Inflammatory macrophage treated with lipopolysaccharide for 4 hours (primary cell): ENCODE measurements around the gene FAM3D.

ENCODE experiments used
- DNase-seq: peaks from one replicate; pipeline ENCODE4 v3.0.0-alpha.2; 2020

FAM3D gene

DNA sequence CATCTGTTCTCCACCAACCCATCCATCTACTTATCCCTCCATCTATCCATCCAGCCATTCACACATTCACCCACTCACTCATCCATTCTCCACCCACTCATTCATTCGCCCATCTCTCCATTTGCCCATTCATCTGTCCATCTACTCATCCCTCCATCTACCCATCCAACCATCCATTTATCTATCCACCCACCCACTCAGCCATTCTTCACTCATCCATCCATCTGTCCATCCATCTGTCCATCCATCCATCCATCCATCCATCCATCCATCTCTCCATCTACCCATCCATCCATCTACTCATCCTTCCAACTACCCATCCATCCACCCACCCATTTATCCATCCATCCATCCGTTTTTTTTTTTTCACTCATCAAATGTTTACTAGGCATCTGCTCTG is 13.9 kb downstream of the FAM3D start:
- no peak for DNase-seq

DNA sequence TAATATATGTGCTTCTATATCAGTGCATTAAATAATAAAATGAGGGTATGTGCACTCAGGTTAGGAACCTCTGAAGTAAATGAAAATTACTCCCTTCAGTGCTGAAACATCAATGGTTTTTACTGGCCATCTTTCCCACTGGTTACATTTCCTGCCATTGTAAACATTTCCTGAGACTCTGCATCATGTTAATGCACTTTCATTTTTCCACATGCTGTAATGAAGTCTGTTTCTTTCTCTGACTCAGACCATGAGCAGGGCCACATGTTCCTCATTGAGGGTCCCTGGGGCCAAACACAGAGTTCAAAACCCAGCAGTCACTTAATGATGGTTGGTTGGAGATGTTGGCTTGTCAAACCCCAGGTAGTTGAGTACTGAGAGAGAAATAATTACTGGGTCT is 15.3 kb downstream of the FAM3D start:
- DNase-seq = no peak

DNA sequence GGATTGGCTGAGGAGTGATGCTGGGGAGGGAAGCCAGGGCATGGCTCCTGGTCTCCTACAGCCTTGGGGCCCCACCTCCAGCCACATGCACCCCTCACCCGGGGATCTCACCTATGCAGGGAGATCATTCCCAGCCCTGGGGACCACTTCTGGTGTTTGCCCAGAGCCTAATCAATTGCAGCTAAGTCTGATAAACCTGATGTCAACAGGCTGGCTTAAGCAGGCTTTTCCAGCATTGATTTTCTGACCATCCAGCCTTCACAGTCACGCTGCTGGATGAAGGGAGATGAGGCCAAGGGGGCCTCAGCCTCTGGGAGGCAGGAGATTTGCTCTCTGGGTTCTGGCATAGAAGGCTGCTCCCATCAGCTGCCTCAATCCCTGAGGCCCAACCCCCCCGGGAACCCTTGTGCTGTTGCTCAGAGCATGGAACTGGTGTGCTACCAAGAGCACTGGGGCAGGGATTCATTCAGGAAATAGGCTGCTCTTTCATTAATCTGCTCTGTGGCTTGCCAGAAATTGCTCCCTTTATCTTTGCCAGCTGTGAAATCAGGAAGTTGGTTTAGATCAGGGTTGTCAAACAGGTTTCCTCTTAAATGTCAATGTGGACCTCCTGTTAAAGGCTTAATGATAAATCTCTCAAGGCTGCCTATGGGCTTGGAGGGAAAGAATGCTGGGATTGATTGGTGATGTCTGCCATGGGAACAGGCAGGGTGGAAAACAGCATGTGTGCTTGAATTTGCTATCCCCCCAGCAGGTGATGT is 19.0 kb downstream of the FAM3D start:
- no peak for DNase-seq

DNA sequence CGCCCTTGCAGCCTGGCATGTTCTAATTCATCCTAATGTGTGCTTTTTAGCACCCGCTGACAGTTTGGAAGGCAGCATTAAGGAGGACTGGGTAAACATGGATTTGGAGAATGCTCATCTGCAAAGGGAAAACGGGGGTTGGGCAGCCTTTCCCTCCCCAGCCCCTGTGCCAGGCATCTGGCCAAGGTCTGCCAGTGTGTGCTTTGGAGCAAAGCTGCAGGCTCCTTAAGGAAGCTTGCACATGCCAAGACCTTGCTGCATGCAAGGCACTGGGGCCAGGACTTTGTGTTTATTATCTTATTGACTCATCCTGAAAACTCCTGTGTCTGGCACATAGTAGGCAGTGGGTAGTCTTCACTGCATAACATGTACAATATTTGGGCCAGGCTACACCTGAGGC is 20.1 kb downstream of the FAM3D start:
- DNase-seq = no peak

DNA sequence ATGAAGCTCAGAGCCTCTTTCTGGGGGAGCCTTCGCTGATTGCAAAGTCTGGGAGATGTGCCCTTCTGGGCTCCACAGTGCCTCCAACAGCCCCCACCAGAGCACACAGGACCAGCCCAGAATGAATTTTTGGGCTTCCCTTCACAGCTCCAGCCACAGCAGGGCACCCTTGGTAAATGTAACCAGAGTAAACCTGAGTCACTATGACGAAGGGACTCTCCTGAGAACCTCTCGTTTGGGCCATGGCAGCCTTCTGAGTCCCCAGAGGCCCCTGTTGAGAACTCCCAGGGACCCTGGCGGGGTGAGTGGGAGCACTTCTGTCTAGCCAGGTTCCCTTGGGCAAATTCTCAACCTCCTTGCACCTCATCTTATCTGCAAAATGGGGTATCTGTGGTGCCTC is 20.8 kb downstream of the FAM3D start:
- DNase-seq = no peak

DNA sequence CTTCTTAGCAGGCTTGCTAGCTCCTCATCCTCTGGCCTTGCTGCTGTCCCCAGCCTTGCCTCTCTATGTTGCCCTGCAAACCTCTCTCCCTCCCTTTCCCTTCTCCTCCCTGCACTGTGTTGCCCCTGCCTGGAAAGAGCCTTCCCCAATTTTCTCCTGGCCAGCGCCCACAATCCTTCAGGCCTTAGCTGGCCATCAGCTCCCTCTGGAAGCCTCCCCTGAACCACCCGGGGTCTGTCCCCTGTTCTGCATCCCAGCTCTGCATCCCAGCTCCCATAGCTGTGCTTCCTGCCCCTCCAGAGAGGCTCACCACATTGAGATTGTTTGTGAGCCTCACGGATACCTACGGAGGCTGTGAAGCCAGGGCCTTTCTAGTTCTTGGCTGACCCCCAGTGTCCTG is 23.7 kb downstream of the FAM3D start:
- DNase-seq = no peak

DNA sequence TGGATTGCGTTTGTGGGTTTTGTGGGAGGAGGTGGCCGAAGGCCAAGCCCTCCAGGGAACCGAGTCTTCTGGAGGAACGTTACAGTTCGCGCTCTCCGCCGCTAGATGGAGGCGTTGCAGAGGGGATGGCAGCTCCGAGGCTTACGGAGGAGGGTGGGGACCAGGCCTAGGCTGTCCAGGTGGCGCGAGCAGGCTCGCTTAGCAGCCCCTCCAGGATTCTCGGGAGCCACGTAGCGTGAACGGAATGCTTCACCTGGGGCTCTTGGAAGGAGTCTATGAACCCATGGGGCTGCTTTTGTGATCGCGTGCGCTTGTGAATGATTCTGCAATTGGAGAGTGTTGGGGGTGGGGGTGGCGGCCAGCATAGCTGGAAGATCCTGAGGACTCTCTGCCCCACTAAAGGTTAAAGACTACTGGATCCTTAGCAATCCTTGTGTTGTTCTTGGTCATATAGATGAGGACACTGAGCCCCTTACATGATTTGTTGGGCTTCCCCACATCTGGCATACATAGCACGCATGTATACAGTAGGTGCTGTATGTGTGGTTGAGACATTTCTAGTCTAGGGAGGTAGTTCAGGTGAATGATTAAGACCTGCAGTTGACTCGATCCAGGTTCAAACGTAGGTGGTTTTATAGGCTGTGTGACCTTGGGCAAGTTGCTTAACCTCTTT is 25.7 kb downstream of the FAM3D start:
- DNase-seq = peak; percentile 59

DNA sequence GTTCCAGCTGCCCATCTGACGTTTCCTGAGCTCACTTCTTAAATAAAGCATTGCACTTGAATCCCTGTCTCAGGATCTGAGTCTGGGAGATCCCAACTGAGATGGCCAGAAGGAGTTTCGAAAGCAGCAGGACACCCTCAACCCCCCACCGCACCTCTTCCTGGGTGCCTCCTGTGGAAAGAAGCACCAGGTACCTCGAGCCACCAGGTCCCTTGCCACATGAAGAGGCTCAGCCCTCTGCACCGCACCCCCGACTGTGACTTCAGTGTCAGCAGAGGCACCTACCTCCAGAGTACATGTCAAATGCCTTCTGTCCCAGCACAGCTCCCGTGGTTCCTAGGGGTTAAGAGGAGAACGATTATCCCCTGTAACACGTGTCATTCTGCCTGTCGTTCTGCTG is 26.7 kb downstream of the FAM3D start:
- no peak for DNase-seq

DNA sequence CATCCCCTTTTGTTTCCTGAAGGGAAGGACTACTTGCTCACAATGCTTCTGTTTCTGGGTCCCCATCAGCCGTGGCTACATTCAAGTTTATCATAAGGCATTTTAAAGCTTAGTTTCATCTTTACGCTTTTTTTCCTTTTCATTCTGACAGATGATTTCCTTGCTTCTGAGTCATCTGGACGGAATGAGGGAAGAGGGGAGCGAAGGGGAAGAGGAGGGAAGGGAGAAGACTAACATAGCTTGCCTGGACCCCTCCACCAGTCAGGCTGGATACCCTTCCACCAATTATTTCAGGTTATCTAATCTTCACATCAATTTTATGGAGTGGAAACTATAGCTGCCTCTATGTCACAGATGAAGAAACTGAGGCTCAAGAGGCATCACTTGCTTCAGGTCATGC is 27.6 kb downstream of the FAM3D start:
- no peak for DNase-seq

DNA sequence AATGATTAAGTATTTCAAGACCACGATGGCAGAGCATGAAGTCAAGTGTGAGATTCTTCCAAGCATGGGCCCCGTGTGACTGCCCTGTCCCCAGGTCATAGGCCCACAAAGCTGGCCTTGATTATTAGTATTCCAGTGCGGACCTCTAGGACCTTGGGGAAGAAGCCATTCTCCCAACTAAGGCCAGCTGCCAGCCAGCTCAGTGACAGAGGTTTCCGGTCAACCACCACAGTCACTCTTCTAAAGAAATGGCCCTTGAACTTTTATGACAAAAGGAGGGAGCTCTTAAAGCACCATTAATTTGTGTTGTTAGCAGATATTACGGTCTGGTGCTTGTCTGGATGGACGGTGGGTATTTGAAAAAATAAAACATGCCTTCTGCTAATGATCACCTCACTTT is 28.0 kb downstream of the FAM3D start:
- DNase-seq = no peak

DNA sequence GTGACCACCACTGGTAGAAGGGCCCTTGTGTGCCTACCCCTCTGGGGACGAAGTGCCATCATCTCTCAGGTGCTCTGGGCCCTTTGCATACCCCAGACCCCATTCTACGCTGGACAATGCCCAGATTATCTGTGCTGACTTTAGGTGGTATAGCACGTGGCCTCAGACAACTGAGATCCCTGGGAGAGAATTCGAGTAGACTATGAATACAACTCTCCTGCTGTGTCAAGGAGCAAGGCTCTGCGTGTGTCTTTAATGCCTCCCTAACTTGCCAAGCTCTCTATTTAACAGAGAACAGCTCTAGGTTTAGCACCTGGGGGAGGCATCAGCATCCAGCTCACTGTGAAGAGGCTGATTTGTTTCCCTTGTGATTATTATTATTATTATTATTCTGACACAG is 29.1 kb downstream of the FAM3D start:
- DNase-seq = no peak

DNA sequence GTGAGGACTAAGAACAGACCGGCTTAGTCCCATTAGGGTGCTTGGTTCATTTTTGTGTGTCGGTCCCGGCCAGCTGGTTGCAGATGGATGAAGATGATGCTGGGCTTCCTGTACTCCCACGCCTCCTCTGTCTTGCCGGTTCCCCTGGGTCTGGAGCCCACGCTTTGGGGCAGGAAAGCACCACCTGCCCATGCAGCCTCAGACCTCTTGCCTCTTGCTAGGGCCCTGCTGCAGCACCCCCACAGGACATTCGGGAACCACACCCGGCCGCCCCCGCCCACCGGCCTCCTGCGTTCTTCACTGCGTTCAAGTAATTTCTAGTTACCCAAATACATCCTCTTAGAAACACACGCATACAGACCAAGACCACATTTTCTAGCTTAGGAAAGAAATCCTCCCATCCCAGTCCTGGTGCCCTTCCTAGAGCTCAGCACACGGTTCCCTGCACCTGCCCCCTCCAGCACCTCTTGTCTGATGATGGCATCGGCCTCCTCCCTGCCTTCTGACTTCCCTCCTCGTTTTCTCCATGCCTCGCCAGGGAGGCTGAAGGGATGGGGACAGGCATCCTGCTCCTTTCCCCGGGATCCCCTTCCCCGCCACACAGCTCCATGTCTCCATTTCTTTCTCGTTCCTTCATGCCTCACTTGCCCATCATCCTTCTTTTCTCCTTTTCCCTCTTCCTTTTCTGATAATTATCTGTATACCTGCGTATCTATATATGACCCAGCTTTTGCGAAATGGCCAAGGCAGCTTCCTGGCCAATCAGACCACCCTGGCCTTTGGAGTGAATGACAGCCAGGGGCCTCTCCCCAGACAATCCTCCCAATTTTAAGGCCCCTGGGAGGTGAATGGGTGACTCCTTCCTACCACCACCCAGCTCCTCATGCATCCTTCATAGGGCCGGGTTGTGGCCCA is 30.9 kb downstream of the FAM3D start:
- no peak for DNase-seq

DNA sequence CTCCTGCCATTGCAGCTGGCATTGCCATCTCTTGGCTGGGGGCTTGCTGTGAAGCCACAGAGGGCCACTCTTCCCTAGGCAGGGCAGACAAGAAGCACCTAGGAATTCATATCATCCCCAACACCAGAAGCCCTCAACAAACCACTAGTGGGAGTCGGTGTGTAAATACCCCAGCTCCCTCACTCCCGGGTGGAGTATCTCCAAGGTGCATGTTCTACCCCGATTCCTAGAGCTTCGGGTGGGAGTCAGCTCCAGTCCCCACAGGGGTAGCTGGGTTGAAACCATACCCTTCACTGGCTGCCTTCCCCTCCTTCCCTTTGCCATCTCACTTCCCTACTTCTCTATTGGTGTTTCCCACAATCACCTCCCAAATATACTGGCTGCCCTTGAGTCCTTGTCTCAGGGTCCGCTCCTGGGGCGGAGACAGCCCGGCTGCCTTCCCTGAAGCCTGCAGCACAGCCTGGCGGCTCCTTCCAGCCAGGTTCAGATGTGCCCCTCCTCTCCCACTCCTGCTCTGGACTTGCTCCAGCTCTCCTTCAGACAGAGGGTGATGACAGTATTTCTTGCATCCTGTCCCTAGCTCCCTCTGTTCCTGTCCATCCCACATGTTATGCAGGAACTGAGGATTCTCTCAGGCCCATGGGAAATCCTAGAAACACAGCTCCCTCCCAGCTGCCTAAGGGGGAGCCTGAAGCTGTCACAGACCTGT is 33.3 kb downstream of the FAM3D start:
- DNase-seq = no peak

DNA sequence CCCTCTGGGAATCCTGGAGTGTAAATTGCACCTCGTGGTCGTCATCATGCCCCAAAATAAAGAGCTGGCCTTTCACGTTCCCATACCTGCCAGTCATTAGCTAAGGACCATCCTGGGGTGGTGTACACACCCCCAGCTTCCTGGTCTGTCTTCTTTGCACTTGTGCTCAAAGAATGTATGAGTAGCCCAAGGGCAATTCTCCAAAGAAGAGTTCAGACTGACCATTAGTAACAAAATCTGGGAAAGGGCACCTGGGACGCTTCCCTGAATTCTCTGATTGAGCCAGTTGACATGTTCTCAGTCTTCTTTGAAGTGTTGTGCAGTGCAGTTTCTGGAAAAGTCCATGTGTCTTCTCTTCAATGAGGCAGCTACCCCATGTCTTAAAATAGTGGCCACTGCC is 34.8 kb downstream of the FAM3D start:
- DNase-seq = no peak

DNA sequence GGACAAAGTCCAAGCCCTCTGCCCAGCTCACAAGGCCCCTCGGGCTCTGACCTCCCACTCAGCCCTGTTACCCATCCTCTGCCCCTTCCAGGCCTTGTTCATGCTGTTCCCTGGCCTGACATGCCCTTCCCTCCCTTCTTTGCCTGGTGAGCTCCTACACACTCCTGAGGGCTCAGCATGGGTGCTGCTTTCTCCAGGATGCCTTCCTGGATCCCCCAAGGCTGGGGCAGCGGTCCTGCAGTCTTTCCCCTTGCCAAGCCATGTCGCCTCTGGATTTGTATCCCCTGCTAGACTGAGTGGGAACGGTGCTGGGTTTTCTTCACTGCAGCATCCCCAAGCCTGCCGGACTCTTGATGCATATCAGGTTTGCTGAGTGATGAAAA is 35.9 kb downstream of the FAM3D start:
- no peak for DNase-seq

DNA sequence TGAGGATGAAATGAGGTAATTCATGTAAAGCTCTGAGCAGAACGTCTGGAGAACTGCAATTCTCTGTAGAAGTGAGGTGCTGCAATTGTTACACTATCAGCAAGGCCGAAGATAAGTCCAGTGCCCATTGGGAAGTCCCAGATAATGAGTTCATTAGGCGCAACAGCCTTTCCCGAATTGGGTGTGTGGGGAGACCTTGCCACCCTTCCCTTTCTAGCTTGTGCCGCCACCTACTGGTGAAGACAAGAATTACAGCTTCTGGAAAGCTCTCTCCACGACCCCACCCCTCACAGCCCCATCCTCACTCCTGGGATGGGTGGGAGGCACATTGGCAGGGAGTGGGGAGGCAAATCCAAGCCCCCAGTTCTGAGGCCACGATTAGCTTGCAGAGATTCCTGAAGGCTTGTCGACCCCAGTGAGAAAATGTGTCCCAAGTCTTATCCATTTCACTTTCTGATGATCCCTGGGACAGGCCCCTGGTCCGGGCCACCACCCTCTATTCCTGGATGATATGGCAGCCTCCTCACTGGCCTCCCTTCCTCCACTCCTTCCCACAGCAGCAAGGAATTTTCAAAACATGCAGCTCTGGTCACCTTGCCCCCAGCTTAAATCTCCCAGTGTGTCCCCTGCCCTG is 36.4 kb downstream of the FAM3D start:
- DNase-seq = peak; percentile 64

DNA sequence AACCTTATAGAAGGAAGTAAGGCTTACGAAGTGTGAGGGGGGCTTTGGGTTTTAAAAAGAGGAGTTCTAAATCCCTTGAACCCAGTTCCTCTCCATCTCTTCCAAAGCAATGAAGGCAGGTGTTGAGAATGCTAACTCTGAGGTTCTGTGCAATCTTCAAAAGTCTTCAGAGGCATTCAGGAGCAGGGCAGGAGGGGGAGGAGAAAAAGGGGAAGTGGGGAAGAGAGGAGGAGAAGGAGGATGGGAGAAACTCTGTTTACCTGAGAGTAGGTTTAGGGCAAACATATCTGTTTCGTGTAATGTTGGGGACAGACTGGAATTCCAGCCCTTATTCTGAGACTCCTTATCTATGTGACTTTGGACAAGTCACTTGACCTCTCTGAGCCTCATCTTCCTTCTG is 36.9 kb downstream of the FAM3D start:
- no peak for DNase-seq

DNA sequence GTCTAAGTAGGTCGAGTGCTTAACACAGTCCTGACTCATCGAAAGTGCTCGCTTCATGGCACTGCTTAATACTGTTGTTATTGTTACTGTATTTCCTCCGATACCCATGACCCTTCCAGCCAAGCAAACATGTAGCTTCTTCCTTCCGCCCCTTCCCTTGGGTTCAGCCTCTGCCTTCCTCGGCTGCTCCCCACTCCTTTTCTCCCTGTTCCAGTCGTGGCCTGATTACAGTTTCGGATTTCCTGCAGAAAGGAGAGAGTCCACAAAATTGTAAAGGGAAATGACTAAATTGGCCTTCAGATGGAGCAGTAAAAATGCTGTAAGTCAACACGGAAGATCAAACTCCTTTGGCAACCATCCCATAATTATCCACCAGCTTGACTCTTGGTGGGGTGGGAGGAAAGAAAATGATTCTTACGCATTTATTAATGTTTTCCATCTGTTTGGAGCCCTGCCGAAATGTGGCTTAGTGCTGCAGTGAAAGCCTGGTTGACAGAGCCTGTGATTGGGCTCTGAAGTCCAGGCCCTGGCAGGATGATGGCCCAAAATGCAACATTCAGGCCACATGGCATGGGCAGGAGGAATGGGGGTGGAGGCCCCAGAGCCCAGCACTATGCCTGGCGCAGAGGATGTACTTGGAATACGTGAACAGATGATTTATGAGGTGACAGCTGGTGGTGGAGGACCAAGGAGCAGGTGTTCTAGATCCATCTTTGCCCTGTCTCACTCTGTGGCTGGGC is 37.6 kb downstream of the FAM3D start:
- no peak for DNase-seq

DNA sequence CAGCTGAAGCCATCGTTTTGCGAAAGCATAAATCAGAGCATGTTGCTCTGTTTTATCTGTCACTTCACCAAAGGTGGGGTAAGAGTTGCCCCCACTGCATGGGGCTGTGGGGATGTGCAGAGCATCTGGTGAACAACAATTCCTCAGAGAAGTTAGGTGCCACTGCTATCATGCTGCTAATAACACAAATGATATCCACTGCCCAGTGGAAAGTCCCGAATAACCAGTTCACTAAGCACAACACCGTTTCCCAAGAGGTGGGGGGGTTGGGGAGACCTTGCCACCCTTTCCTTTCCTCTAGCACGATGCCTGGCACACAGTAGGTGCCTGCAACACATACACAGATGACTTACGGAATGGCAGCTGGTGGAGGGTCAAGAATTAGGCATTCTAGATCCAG is 38.6 kb downstream of the FAM3D start:
- no peak for DNase-seq

DNA sequence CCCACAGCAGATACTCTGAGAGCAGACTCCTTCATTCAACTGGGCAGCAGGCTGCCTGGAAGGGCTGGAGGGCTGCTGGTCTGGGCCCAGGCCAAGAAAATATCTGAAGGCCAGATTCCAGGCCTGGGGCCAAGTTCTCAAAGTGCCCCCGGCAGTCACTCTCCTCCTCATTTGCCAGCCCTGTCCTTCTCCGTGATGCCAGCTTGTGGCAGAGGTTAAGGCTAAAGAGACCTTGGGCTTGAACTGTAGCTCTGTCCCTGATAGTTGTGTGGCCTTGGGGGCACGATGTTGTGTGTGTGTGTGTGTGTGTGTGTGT is 39.0 kb downstream of the FAM3D start:
- DNase-seq = no peak

DNA sequence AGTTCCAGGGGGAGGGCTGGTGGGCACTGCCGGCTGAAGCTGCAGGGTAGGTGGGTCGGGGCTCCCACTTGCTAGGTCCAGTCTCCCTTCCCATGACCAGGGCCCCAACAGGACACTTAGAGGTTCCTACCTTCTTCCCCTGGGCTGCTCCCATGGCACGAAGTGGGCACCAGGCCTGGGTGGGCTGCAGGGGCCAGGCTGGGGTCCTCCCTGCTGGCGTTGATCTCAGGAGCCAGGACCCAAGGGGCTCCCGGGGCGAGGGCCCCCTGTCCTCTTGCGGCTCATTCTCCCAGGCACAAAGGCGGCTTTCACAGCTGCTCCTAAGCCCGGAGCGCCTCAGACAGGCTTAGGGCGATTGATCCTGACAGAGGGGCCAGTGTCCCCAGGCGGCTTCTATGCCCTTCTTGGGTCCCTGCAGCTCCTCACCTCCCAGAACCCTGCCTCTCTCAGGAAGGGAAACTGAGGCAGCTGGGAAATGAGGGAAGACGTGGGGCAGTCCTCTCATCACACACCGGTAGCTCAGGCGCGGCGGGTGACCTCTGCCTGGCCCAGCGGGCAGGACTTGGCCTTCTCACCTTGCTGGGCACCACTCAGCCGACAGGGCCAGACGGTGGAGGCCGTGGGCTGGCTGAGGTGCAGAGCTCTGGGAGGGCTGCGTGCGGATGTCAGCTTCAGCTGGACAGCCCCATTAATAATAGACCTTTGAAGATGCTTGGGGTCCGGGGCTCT is 39.6 kb downstream of the FAM3D start:
- DNase-seq = no peak
